ENCODE measurements around the gene OR13J1. TPM values are rescaled to one million over a fixed set of nuclear protein-coding genes. Genes with fewer than 3 reads are reported as not detected.

The OR13J1 gene
- total RNA-seq, 1 donor from 2014 or later, result not detected

GRCh38 chr9:35906923-35907699 lies 36.9 kb upstream of the OR13J1 start:
- Histone ChIP-seq H3K27me3 (ENCODE audit: low read depth) (no peaks in the 10 kb centered on the region), H3K4me3 (peak overlapping the region; percentile 44), H3K27ac (peak overlapping the region; percentile 93), H3K36me3 (no peaks in the 10 kb centered on the region), H3K4me1 (peaks cover 93% of the 10 kb centered on the region), H3K9me3 (no peaks in the 10 kb centered on the region)
- DNase-seq, result peak; percentile 82
- ATAC-seq, result peak; percentile 76 to 79
- intact Hi-C loops (cut with DNase I), result no loop called here
- TF ChIP-seq CTCF (IDR thresholded peaks at IDR 0.05), result no peak

- no peaks in the 10 kb centered on the region for H3K36me3 ChIP-seq
- peak; percentile 94 for DNase-seq
- intact Hi-C loops (cut with DNase I), result no loop called here
These were observed 35.9 kb upstream of the OR13J1 start, which contains the start of gene HRCT1 for GRCh38 chr9:35905912-35906679. HRCT1 (plus strand) TSS chr9:35906202; CDS start chr9:35906288, 86 bp downstream.

DNA sequence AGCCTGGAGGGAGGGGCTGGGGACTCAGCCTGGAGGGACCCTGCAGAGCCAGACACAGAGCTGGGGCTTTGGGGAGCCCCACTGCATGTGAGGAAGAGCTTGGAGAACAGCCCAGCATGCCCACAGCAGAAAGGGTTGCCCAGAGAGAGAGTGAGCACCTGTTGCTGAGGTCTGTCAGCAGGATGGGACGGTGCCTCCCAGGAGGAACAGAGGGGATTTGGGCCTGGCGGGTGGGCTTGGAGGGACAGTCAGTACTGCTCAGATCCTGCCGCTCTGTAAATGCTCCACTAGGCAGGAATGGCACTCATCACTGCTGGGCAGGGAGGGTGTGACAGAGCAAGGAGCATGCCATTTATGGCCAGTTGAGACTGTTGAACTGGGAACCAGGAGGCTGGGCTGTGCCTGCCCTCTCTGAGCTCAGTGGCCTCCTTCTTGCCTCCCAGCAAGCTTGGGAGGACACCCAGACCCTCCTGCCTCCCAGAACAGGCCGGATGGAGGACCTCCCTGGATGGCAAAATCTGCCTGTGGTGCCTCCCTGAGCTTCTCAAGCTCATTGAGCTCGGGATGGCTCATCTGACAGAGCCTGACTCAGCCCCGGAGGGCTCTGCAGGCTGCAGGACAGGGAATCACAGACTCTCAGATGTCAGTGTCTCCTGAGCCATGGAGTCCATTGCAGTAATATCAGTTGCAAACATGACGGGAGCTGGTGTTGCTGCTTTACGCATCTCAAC lies 35.0 kb upstream of the OR13J1 start:
- no peak for ATAC-seq
- TF ChIP-seq CTCF (IDR thresholded peaks at IDR 0.05), result no peak
- intact Hi-C loops (cut with DNase I), result no loop called here

More at GRCh38 chr9:35905912-35906679, 35.9 kb upstream of the OR13J1 start, which contains the start of gene HRCT1:
- Histone ChIP-seq H3K27me3 (ENCODE audit: low read depth) (no peaks in the 10 kb centered on the region), H3K4me3 (peak within 1 kb of the TSS; percentile 44), H3K4me1 (peaks cover 87% of the 10 kb centered on the region), H3K9me3 (no peaks in the 10 kb centered on the region), H3K27ac (peak within 1 kb of the TSS; percentile 93)
- ATAC-seq, result peak; percentile 73 to 77
- no peak for TF ChIP-seq CTCF (IDR thresholded peaks at IDR 0.05)

GRCh38 chr9:35904338-35904737 lies 34.1 kb upstream of the OR13J1 start:
- Histone ChIP-seq H3K4me3 (no peak overlapping the region), H3K36me3 (no peaks in the 10 kb centered on the region), H3K27ac (peak overlapping the region; percentile 93), H3K27me3 (ENCODE audit: low read depth) (no peaks in the 10 kb centered on the region), H3K4me1 (peaks cover 69% of the 10 kb centered on the region), H3K9me3 (no peaks in the 10 kb centered on the region)
- intact Hi-C loops (cut with DNase I), result no loop called here
- DNase-seq (no peak), ATAC-seq (no peak)
- TF ChIP-seq CTCF (IDR thresholded peaks at IDR 0.05), result no peak

More for the DNA sequence above, 35.0 kb upstream of the OR13J1 start:
- no peak for DNase-seq
- no peak overlapping the region for H3K4me3 ChIP-seq
- no peaks in the 10 kb centered on the region for H3K9me3 ChIP-seq
- H3K27ac ChIP-seq, result peak overlapping the region; percentile 93
- H3K4me1 ChIP-seq, result peaks cover 78% of the 10 kb centered on the region
- H3K36me3 ChIP-seq, result no peaks in the 10 kb centered on the region
- no peaks in the 10 kb centered on the region for H3K27me3 ChIP-seq (ENCODE audit: low read depth)

DNA sequence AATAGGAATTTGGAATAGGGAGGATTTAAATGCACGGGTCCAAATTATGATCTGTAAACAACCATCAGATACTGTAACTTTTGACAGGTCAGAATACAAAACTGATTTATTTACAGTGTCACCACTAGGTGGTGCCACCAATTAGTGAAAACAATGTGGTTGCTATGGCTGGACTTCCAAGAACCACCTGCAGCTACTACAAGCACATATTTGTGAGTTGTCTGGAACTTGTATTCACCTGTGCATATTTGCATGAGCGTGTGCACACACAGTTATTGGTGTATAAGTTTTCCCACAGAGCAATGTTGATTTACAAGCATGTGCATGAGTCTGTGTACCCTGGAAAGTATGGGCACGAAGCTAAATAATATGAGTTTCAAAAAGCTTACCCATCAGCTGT lies 32.8 kb upstream of the OR13J1 start:
- Histone ChIP-seq H3K27ac (no peak overlapping the region), H3K27me3 (ENCODE audit: low read depth) (no peaks in the 10 kb centered on the region), H3K4me1 (peaks cover 57% of the 10 kb centered on the region), H3K9me3 (no peaks in the 10 kb centered on the region), H3K4me3 (no peak overlapping the region), H3K36me3 (no peaks in the 10 kb centered on the region)
- DNase-seq (no peak), ATAC-seq (peak; percentile 21 to 30)
- intact Hi-C loops (cut with DNase I), result no loop called here
- peak; percentile 73 for TF ChIP-seq CTCF (IDR thresholded peaks at IDR 0.05)

All from lower lobe of right lung (tissue), 2 donors.